ENCODE measurements around the gene MIB2.
A peak's percentile ranks its signal among the peaks of the same experiment; 100 is the strongest.
"Not testable (repeated sequence)": the region's sequence is repeated elsewhere in the genome, so short reads cannot be mapped to it uniquely, and the experiment has no call there.

The MIB2 gene

GRCh38 chr1:1628754-1629429 lies 13.6 kb downstream of the MIB2 start:
- no peak for DNase-seq

- no peak for DNase-seq
Observed at GRCh38 chr1:1629430-1630190, 14.3 kb downstream of the MIB2 start.

GRCh38 chr1:1630191-1630964 lies 15.1 kb downstream of the MIB2 start:
- peak; percentile 80 for DNase-seq

GRCh38 chr1:1630965-1631781 lies 15.9 kb downstream of the MIB2 start:
- DNase-seq, result no peak

GRCh38 chr1:1631782-1632420 lies 16.6 kb downstream of the MIB2 start, which contains the start of gene MMP23B:
Gene MMP23B (plus strand): TSS chr1:1632173. CDS start chr1:1632219, 46 bp downstream.
- no peak for DNase-seq

GRCh38 chr1:1633409-1633808 lies 18.1 kb downstream of the MIB2 start:
- not testable (repeated sequence) for DNase-seq

- not testable (repeated sequence) for DNase-seq
Observed at GRCh38 chr1:1634613-1635012, 19.3 kb downstream of the MIB2 start.

- not testable (repeated sequence) for DNase-seq
Observed at GRCh38 chr1:1636621-1637478, 21.6 kb downstream of the MIB2 start.

GRCh38 chr1:1637479-1637875 lies 22.2 kb downstream of the MIB2 start:
- not testable (repeated sequence) for DNase-seq

GRCh38 chr1:1638528-1638927 lies 23.2 kb downstream of the MIB2 start:
- DNase-seq, result not testable (repeated sequence)

- DNase-seq, result not testable (repeated sequence)
Observed at GRCh38 chr1:1639368-1639767, 24.1 kb downstream of the MIB2 start.

GRCh38 chr1:1640081-1640480 lies 24.8 kb downstream of the MIB2 start:
- DNase-seq, result not testable (repeated sequence)

GRCh38 chr1:1640711-1641461 lies 25.6 kb downstream of the MIB2 start:
- not testable (repeated sequence) for DNase-seq

GRCh38 chr1:1646326-1646725 lies 31.0 kb downstream of the MIB2 start:
- DNase-seq, result not testable (repeated sequence)

GRCh38 chr1:1647567-1648241 lies 32.4 kb downstream of the MIB2 start:
- DNase-seq, result not testable (repeated sequence)

- not testable (repeated sequence) for DNase-seq
Observed at GRCh38 chr1:1648265-1648664, 33.0 kb downstream of the MIB2 start.

- DNase-seq, result peak; percentile 34
Observed at GRCh38 chr1:1658583-1659549, 43.6 kb downstream of the MIB2 start, which contains the start of gene CDK11B. Gene CDK11B (minus strand): TSS chr1:1659004. CDS start chr1:1657485, 1,519 bp downstream.

- DNase-seq, result not testable (repeated sequence)
Observed at GRCh38 chr1:1662392-1662791, 47.1 kb downstream of the MIB2 start.

Measured in NCI-H524 treated with DMSO at 0.1 percent for 48 hours (cell line).